Astrocyte (in vitro differentiated cells and primary cell): ENCODE data around the gene SETD1A. TPM values are rescaled to one million over a fixed set of nuclear protein-coding genes. Genes with fewer than 3 reads are reported as not detected.

Experiments
- DNase-seq: peaks from one replicate; pipeline ENCODE4 v3.0.0-alpha.2; 2010; ENCODE audit warnings: low read depth
- FAIRE-seq: peaks from 2 replicates; lab custom pipeline; 2011; peaks lifted over from hg19 to GRCh38; lab: Jason Lieb, UNC
- H2AFZ ChIP-seq: 2 replicates; pipeline ENCODE4 v1.6.0; 2012; ENCODE audit warnings: low read depth, low read length, inconsistent platforms
- H3K27ac ChIP-seq: 2 replicates; pipeline ENCODE4 v1.5.1; 2011; ENCODE audit warnings: low read depth, low read length, inconsistent platforms
- H3K27me3 ChIP-seq: 2 replicates; pipeline ENCODE4 v1.6.0; 2011; ENCODE audit warnings: low read length, inconsistent platforms; ENCODE audit not compliant: insufficient read depth
- H3K36me3 ChIP-seq: 2 replicates; pipeline ENCODE4 v1.5.1; 2011; ENCODE audit warnings: low read length, inconsistent platforms; ENCODE audit not compliant: insufficient read depth
- H3K4me1 ChIP-seq: 2 replicates; pipeline ENCODE4 v1.5.1; 2011; ENCODE audit warnings: low read length, inconsistent platforms; ENCODE audit not compliant: insufficient read depth
- H3K4me2 ChIP-seq: 2 replicates; pipeline ENCODE4 v1.6.0; 2012; ENCODE audit warnings: low read length, inconsistent platforms
- H3K4me3 ChIP-seq: 2 replicates; pipeline ENCODE4 v1.5.1; 2011; ENCODE audit warnings: low read depth, mild to moderate bottlenecking, low read length, inconsistent platforms; ENCODE audit not compliant: insufficient read depth
- H3K79me2 ChIP-seq: 2 replicates; pipeline ENCODE4 v1.6.0; 2012; ENCODE audit warnings: mild to moderate bottlenecking, low read length, inconsistent platforms; ENCODE audit not compliant: insufficient read depth
- H3K9ac ChIP-seq: 2 replicates; pipeline ENCODE4 v1.6.0; 2012; ENCODE audit warnings: mild to moderate bottlenecking, low read length, inconsistent platforms
- H3K9me3 ChIP-seq: 2 replicates; pipeline ENCODE4 v1.5.1; 2012; ENCODE audit warnings: low read depth, mild to moderate bottlenecking, low read length, inconsistent platforms; ENCODE audit not compliant: insufficient read depth
- H4K20me1 ChIP-seq: 2 replicates; pipeline ENCODE4 v1.6.0; 2012; ENCODE audit warnings: low read length, inconsistent platforms; ENCODE audit not compliant: insufficient read depth
- H3K27ac Mint-ChIP-seq: one replicate; pipeline ENCODE4 v1.8.0; 2021; ENCODE audit warnings: mild to moderate bottlenecking, mixed read lengths; ENCODE audit not compliant: unreplicated experiment
- H3K27me3 Mint-ChIP-seq: one replicate; pipeline ENCODE4 v1.8.0; 2021; ENCODE audit warnings: low read depth, mixed read lengths; ENCODE audit not compliant: unreplicated experiment
- H3K36me3 Mint-ChIP-seq: one replicate; pipeline ENCODE4 v1.8.0; 2021; ENCODE audit warnings: low read depth, mixed read lengths; ENCODE audit not compliant: unreplicated experiment
- H3K4me1 Mint-ChIP-seq: one replicate; pipeline ENCODE4 v1.8.0; 2021; ENCODE audit warnings: low read depth, mixed read lengths; ENCODE audit not compliant: unreplicated experiment
- H3K4me3 Mint-ChIP-seq: one replicate; pipeline ENCODE4 v1.8.0; 2021; ENCODE audit warnings: mild to moderate bottlenecking, moderate library complexity, mixed read lengths; ENCODE audit not compliant: unreplicated experiment
- H3K9me3 Mint-ChIP-seq: one replicate; pipeline ENCODE4 v1.8.0; 2021; ENCODE audit warnings: mild to moderate bottlenecking, mixed read lengths; ENCODE audit not compliant: unreplicated experiment
- EZH2 ChIP-seq: IDR thresholded peaks from 2 replicates; pipeline ENCODE4 v1.6.1; 2012; ENCODE audit warnings: mild to moderate bottlenecking, low read length, inconsistent platforms; ENCODE audit not compliant: insufficient read depth
- total RNA-seq: library from RNA; stranded (reverse); gene quantifications from 2 replicates; pipeline ENCODE4 v1.2.1, GENCODE V29; 2021
- TF ChIP-seq, protein P1 (sequence below): IDR thresholded peaks from 2 replicates; pipeline ENCODE4 v1.5.1; 2011; ENCODE audit warnings: low read depth, mild to moderate bottlenecking, inconsistent platforms, low read length, moderate library complexity; ENCODE audit not compliant: insufficient read depth

SETD1A gene
- total RNA-seq, 1 donor from 2014 or later, result 18.7 TPM

DNA sequence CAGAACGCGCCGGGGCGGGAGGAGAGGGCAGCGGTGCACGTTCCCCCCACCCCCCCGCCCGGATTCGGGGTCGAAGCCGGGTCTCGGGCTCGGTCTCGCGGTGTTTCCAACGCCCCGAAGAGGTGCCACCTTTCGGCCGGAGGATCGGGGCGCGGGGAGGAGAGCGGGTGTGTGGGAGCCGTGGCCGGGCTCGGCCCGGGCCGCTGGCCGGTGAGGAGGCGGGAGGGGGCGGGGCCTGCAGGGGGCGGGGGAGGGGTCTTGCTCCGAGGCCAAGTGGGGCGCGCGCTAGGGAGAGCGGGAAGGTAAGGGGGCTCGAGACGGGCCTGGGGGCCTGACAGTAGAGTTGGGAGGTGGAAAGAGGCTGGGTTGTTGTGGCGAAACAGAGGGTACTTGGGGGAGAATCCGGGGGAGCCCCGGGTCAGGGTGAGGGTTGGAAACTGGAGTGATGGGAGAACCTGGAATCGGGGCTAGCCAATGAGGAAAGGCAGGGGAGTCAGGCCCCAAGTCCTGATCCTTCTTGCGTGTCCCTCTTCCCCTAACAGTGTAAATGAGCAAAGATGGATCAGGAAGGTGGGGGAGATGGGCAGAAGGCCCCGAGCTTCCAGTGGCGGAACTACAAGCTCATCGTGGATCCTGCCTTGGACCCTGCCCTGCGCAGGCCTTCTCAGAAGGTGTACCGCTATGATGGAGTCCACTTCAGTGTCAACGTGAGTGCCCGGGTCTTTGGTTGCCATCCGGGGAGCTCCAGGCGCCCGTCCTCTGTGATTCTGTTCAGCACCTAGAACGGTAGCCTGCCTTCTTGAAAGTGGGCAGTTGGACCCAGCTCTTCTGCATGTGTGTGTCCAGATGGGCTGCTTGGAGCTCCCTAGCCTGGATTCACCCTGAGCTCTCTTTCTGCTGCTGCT, 873 bp downstream of the SETD1A start:
- H3K9me3 Mint-ChIP-seq, result no peaks in the 10 kb centered on the region
- H3K27me3 Mint-ChIP-seq, result no peaks in the 10 kb centered on the region
- H3K36me3 Mint-ChIP-seq, result peaks cover 12% of the 10 kb centered on the region
- Histone ChIP-seq H3K27ac (peak overlapping the region; percentile 99), H3K36me3 (peaks cover 35% of the 10 kb centered on the region), H4K20me1 (peaks cover 25% of the 10 kb centered on the region), H3K4me2 (peak overlapping the region; percentile 97), H3K4me3 (peak overlapping the region; percentile 78), H3K4me1 (peaks cover 12% of the 10 kb centered on the region), H3K9me3 (no peaks in the 10 kb centered on the region), H3K79me2 (peaks cover 26% of the 10 kb centered on the region), H3K27me3 (no peaks in the 10 kb centered on the region), H3K9ac (peak overlapping the region; percentile 95), H2AFZ (no peak overlapping the region)
- H3K27ac Mint-ChIP-seq, result peak overlapping the region; percentile 89
- TF ChIP-seq, protein P1, sequence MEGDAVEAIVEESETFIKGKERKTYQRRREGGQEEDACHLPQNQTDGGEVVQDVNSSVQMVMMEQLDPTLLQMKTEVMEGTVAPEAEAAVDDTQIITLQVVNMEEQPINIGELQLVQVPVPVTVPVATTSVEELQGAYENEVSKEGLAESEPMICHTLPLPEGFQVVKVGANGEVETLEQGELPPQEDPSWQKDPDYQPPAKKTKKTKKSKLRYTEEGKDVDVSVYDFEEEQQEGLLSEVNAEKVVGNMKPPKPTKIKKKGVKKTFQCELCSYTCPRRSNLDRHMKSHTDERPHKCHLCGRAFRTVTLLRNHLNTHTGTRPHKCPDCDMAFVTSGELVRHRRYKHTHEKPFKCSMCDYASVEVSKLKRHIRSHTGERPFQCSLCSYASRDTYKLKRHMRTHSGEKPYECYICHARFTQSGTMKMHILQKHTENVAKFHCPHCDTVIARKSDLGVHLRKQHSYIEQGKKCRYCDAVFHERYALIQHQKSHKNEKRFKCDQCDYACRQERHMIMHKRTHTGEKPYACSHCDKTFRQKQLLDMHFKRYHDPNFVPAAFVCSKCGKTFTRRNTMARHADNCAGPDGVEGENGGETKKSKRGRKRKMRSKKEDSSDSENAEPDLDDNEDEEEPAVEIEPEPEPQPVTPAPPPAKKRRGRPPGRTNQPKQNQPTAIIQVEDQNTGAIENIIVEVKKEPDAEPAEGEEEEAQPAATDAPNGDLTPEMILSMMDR, result no peak
- TF ChIP-seq EZH2, result no peak
- H3K4me1 Mint-ChIP-seq, result peaks cover 6% of the 10 kb centered on the region
- H3K4me3 Mint-ChIP-seq, result peak overlapping the region; percentile 91
- no peak for DNase-seq
- FAIRE-seq, result no peak

DNA sequence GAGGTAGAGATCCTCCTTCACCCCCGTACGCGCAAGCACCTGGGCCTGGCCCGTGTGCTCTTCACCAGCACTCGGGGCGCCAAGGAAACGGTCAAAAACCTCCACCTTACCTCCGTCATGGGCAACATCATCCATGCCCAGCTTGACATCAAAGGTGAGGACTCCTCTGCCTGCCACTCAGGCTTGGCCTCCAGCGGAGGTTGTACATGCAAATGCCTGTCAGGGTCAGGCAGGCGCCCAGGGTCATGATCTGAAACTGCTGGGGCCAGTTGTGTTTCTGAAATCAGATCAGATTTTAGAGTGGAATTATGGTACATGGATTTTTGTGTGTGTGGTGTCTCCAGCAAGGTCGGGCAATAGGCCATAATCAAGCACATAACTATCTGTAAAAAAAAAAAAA, 3.8 kb downstream of the SETD1A start:
- Histone ChIP-seq H3K9ac (no peak overlapping the region), H2AFZ (no peak overlapping the region), H3K27ac (no peak overlapping the region), H3K79me2 (peaks cover 26% of the 10 kb centered on the region), H4K20me1 (peaks cover 33% of the 10 kb centered on the region), H3K36me3 (peaks cover 43% of the 10 kb centered on the region), H3K4me3 (no peak overlapping the region), H3K27me3 (no peaks in the 10 kb centered on the region), H3K4me1 (peaks cover 6% of the 10 kb centered on the region), H3K4me2 (no peak overlapping the region), H3K9me3 (no peaks in the 10 kb centered on the region)
- peaks cover 19% of the 10 kb centered on the region for H3K36me3 Mint-ChIP-seq
- FAIRE-seq, result no peak
- peaks cover 4% of the 10 kb centered on the region for H3K4me1 Mint-ChIP-seq
- no peaks in the 10 kb centered on the region for H3K27me3 Mint-ChIP-seq
- H3K4me3 Mint-ChIP-seq, result no peak overlapping the region
- H3K27ac Mint-ChIP-seq, result no peak overlapping the region
- no peaks in the 10 kb centered on the region for H3K9me3 Mint-ChIP-seq
- DNase-seq, result no peak
- no peak for TF ChIP-seq EZH2
- TF ChIP-seq, protein P1, result no peak
